Calu3 (cell line): ENCODE results near the gene CLOCK. TPM values are rescaled to one million over a fixed set of nuclear protein-coding genes. Genes with fewer than 3 reads are reported as not detected.

Experiments
- BruUV-seq: library from RNA; stranded (reverse); fragments of 400-500 nt; replicated peaks from 2 replicates; lab custom pipeline; 2021; lab: Mats Ljungman, UMichigan
- CTCF ChIA-PET: fragments of 300-600 bp; sonication (Branson Sonifier 250); formaldehyde crosslinking; loops from one replicate; lab custom pipeline; 2022; ENCODE audit warnings: antibody characterized with exemption; lab: Charles Lee
- DNase-seq: peaks from one replicate; pipeline ENCODE4 v3.0.0; 2022
- H3K27ac Mint-ChIP-seq: one replicate; pipeline ENCODE4 v1.8.0; 2022; ENCODE audit warnings: mixed read lengths; ENCODE audit not compliant: unreplicated experiment
- H3K27me3 Mint-ChIP-seq: one replicate; pipeline ENCODE4 v1.8.0; 2022; ENCODE audit warnings: mixed read lengths; ENCODE audit not compliant: unreplicated experiment
- H3K36me3 Mint-ChIP-seq: one replicate; pipeline ENCODE4 v1.8.0; 2022; ENCODE audit warnings: mild to moderate bottlenecking, moderate library complexity, mixed read lengths; ENCODE audit not compliant: insufficient read depth, unreplicated experiment
- H3K4me1 Mint-ChIP-seq: one replicate; pipeline ENCODE4 v1.8.0; 2022; ENCODE audit warnings: mild to moderate bottlenecking, low read depth, mixed read lengths; ENCODE audit not compliant: unreplicated experiment
- H3K4me3 Mint-ChIP-seq: one replicate; pipeline ENCODE4 v1.8.0; 2022; ENCODE audit warnings: mild to moderate bottlenecking, low read depth, moderate library complexity, mixed read lengths; ENCODE audit not compliant: unreplicated experiment
- H3K9me3 Mint-ChIP-seq: one replicate; pipeline ENCODE4 v1.8.0; 2022; ENCODE audit warnings: low read depth, mixed read lengths; ENCODE audit not compliant: unreplicated experiment
- CTCF ChIP-seq: fragments of 200-600 bp; IDR thresholded peaks from one replicate; pipeline ENCODE4 v1.8.0; 2022; ENCODE audit warnings: antibody characterized with exemption; ENCODE audit not compliant: unreplicated experiment
- intact Hi-C: fragments of 100-400 bp; cut with micrococcal nuclease; formaldehyde crosslinking; loops from one replicate; pipeline ENCODE4 v1.10.0; 2022; ENCODE audit not compliant: unreplicated experiment
- total RNA-seq: library from RNA; stranded (reverse); gene quantifications from 2 replicates; pipeline ENCODE4 v1.2.3, GENCODE V29; 2022

CLOCK gene
- total RNA-seq, 1 experiment from 2014 or later = 16.2 TPM

DNA sequence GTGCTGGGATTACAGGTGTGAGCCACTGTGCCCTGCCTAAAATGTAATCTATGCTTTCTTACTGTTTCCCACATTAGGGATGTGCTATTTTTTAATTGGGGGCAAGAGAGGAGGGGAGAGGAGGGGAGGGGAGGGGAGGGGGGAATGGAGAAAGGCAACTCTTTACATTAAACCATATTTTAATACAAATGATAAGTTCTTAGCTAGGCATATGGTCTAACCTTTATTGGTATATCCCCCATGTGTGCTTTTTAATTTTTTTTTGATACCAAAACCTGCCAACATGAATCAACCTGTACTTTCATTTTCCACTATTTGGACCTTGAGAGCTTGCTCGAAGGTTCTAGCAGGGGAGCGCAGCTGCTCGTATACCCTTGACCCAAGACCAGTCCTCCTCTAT is 6.4 kb downstream of the CLOCK start:
- H3K36me3 Mint-ChIP-seq = peaks cover 4% of the 10 kb centered on the region
- CTCF ChIA-PET = no interaction called here
- H3K27ac Mint-ChIP-seq = no peak overlapping the region
- no peak overlapping the region for H3K4me3 Mint-ChIP-seq
- no peaks in the 10 kb centered on the region for H3K9me3 Mint-ChIP-seq
- no TSS peak for BruUV-seq
- no peaks in the 10 kb centered on the region for H3K27me3 Mint-ChIP-seq
- intact Hi-C loops = no loop called here
- no peak for TF ChIP-seq CTCF
- DNase-seq = no peak
- peaks cover 11% of the 10 kb centered on the region for H3K4me1 Mint-ChIP-seq

GRCh38 chr4:55539658-55540057 is 7.1 kb downstream of the CLOCK start:
- CTCF ChIA-PET = no interaction called here
- intact Hi-C loops = no loop called here
- peaks cover 9% of the 10 kb centered on the region for H3K4me1 Mint-ChIP-seq
- H3K9me3 Mint-ChIP-seq = no peaks in the 10 kb centered on the region
- no TSS peak for BruUV-seq
- no peak overlapping the region for H3K4me3 Mint-ChIP-seq
- H3K27ac Mint-ChIP-seq = no peak overlapping the region
- no peaks in the 10 kb centered on the region for H3K27me3 Mint-ChIP-seq
- no peaks in the 10 kb centered on the region for H3K36me3 Mint-ChIP-seq
- TF ChIP-seq CTCF = no peak
- no peak for DNase-seq

GRCh38 chr4:55538531-55538930 is 8.2 kb downstream of the CLOCK start:
- no TSS peak for BruUV-seq
- H3K9me3 Mint-ChIP-seq = no peaks in the 10 kb centered on the region
- no peak overlapping the region for H3K27ac Mint-ChIP-seq
- no peaks in the 10 kb centered on the region for H3K36me3 Mint-ChIP-seq
- no peak overlapping the region for H3K4me3 Mint-ChIP-seq
- no peak for TF ChIP-seq CTCF
- CTCF ChIA-PET = interaction anchor here (0.8 kb wide), 1 partner anchor 15 kb away, joined by 3 read pairs; no protein-coding TSS in a partner anchor
- H3K27me3 Mint-ChIP-seq = no peaks in the 10 kb centered on the region
- H3K4me1 Mint-ChIP-seq = no peaks in the 10 kb centered on the region
- no peak for DNase-seq
- intact Hi-C loops = no loop called here

DNA sequence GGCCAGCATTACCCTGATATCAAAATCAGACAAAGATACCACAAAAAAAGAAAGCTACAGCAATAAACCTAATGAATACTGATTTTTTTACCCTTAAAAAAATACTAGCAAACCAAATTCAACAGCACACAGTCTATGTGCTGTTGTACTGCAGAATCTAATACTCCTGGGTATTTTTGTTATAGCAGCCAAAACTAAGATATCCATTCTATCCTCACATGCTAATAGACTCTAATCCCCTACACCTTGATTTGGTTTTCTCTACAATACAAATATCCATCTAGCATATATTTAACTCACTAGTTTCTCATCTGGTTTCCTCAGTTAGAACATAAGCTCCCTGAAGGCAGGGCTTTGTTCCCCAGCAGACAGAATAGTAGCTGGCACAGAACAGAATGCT is 12.4 kb downstream of the CLOCK start:
- Mint-ChIP-seq H3K4me3 (no peak overlapping the region), H3K27me3 (no peaks in the 10 kb centered on the region), H3K36me3 (no peaks in the 10 kb centered on the region), H3K4me1 (no peaks in the 10 kb centered on the region), H3K27ac (no peak overlapping the region), H3K9me3 (no peaks in the 10 kb centered on the region)
- CTCF ChIA-PET = no interaction called here
- no peak for TF ChIP-seq CTCF
- intact Hi-C loops = no loop called here
- no peak for DNase-seq
- no TSS peak for BruUV-seq
